OCI-LY7 (cell line): Measurements from ENCODE around the gene GZF1. TPM values are rescaled to one million over a fixed set of nuclear protein-coding genes. Genes with fewer than 3 reads are reported as not detected.
A peak's percentile ranks its signal among the peaks of the same experiment; 100 is the strongest.

ENCODE experiments used
- BruUV-seq: library from RNA; stranded (reverse); fragments of 400-500 nt; replicated peaks from 2 replicates; lab custom pipeline; 2021; lab: Mats Ljungman, UMichigan
- CTCF ChIA-PET: fragments of 300-600 bp; sonication (Branson Sonifier 250); formaldehyde crosslinking; loops from one replicate; lab custom pipeline; 2022; ENCODE audit warnings: antibody characterized with exemption; ENCODE audit not compliant: unreplicated experiment; lab: Charles Lee
- POLR2A ChIA-PET: fragments of 300-600 bp; sonication (Branson Sonifier 250); formaldehyde crosslinking; loops from one replicate; lab custom pipeline; 2022; ENCODE audit warnings: antibody characterized with exemption; lab: Charles Lee
- DNase-seq: peaks from one replicate; pipeline ENCODE4 v3.0.0-alpha.2; 2015; ENCODE audit warnings: low spot score
- H2AFZ ChIP-seq: fragments of 200-600 bp; sonication (generic), shearing (Covaris generic); 2 replicates; pipeline ENCODE4 v1.6.1; 2014; ENCODE audit warnings: mild to moderate bottlenecking, antibody characterized with exemption, low read length, moderate library complexity
- H3K27ac ChIP-seq: fragments of 200-600 bp; sonication (generic); 2 replicates; pipeline ENCODE4 v1.5.1; 2014; ENCODE audit warnings: mixed run types, low read depth, mild to moderate bottlenecking, moderate library complexity, low read length, inconsistent platforms; ENCODE audit not compliant: poor library complexity, severe bottlenecking
- H3K36me3 ChIP-seq: fragments of 200-600 bp; sonication (generic); 2 replicates; pipeline ENCODE4 v1.6.1; 2014; ENCODE audit warnings: mild to moderate bottlenecking, antibody characterized with exemption, low read length, moderate library complexity, mixed read lengths; ENCODE audit not compliant: insufficient read depth
- H3K4me1 ChIP-seq: fragments of 200-600 bp; sonication (generic); 2 replicates; pipeline ENCODE4 v1.5.1; 2014; ENCODE audit warnings: mild to moderate bottlenecking, low read length; ENCODE audit not compliant: insufficient read depth, poor library complexity, severe bottlenecking
- H3K4me2 ChIP-seq: fragments of 200-600 bp; sonication (generic); 2 replicates; pipeline ENCODE4 v1.6.1; 2014; ENCODE audit warnings: mild to moderate bottlenecking, low read length
- H3K4me3 ChIP-seq: fragments of 200-600 bp; sonication (generic); 2 replicates; pipeline ENCODE4 v1.5.1; 2014; ENCODE audit warnings: mild to moderate bottlenecking, low read depth, low read length; ENCODE audit not compliant: poor library complexity, severe bottlenecking
- H3K79me2 ChIP-seq: fragments of 200-600 bp; sonication (generic); 2 replicates; pipeline ENCODE4 v1.6.1; 2016; ENCODE audit warnings: low read depth, mild to moderate bottlenecking, low read length, moderate library complexity, mixed read lengths; ENCODE audit not compliant: insufficient read depth
- H3K9me2 ChIP-seq: fragments of 200-600 bp; sonication (generic); 2 replicates; pipeline ENCODE4 v1.6.1; 2016; ENCODE audit warnings: mild to moderate bottlenecking, low read length, mixed read lengths; ENCODE audit not compliant: insufficient read depth
- H3K9me3 ChIP-seq: fragments of 200-600 bp; sonication (generic); 2 replicates; pipeline ENCODE4 v1.6.1; 2014; ENCODE audit warnings: mild to moderate bottlenecking, mixed run types, low read length, mixed read lengths
- H4K20me1 ChIP-seq: fragments of 200-600 bp; sonication (generic); 2 replicates; pipeline ENCODE4 v1.6.1; 2014; ENCODE audit warnings: mild to moderate bottlenecking, antibody characterized with exemption, low read length, moderate library complexity, mixed read lengths; ENCODE audit not compliant: insufficient read depth
- EZH2phosphoT487 ChIP-seq: fragments of 200-600 bp; sonication (generic); IDR thresholded peaks from 2 replicates; pipeline ENCODE4 v1.6.1; 2018; ENCODE audit warnings: low read depth, borderline replicate concordance, mild to moderate bottlenecking, mixed run types, antibody characterized with exemption, low read length, moderate library complexity, mixed read lengths
- intact Hi-C: fragments of 100-400 bp; cut with micrococcal nuclease; formaldehyde crosslinking; loops from one replicate; pipeline ENCODE4 v1.10.0; 2022; ENCODE audit not compliant: unreplicated experiment
- total RNA-seq, 2 experiments: library from RNA; depleted of rRNA in 1 of 2; stranded (reverse); fragments of >200 nt in 1 of 2; shearing (Covaris generic) in 1 of 2; gene quantifications; 2 replicates each; pipeline ENCODE4 v1.2.3, GENCODE V29; 2014 to 2022
- TF ChIP-seq, protein P1 (sequence below): fragments of 200-600 bp; sonication (generic); conservative IDR thresholded peaks from 2 replicates; pipeline ENCODE4 v1.5.1; 2014; ENCODE audit warnings: mild to moderate bottlenecking, antibody characterized with exemption, low read length, moderate library complexity, mixed read lengths

The GZF1 gene
- total RNA-seq, 2 experiments from 2014 or later = 17.1 to 17.7 TPM

DNA sequence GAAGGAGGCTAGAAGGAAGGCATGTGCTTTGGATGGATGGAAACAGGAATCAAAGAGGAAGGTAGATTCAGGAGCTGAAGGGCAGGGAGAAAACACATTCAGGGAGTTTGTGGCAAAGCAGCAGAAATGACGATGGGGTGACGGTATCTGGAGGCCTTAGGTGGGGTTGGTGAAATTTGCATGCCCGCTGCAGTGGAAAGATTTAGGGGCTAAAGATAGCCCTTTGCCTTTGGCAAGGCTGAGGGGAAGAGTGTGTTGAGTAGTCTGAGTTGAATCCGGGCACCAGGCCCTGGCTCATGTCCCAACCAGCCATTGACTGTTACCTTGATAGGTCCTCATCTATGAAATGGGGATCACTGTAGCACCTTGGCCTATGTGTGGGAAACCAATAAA lies 1.3 kb downstream of the GZF1 start:
- BruUV-seq = no TSS peak
- Histone ChIP-seq H3K4me2 (peak overlapping the region; percentile 98), H2AFZ (no peak overlapping the region), H3K27ac (peak overlapping the region; percentile 44), H3K4me3 (peak overlapping the region; percentile 85), H3K36me3 (peaks cover 42% of the 10 kb centered on the region), H4K20me1 (peaks cover 20% of the 10 kb centered on the region), H3K4me1 (peaks cover 52% of the 10 kb centered on the region), H3K9me3 (no peaks in the 10 kb centered on the region), H3K79me2 (peaks cover 54% of the 10 kb centered on the region), H3K9me2 (no peaks in the 10 kb centered on the region)
- intact Hi-C loops = loop anchor here (5.0 kb wide), 1 partner anchor 59 kb away; the partner anchor contains the start of gene NAPB
- POLR2A ChIA-PET = interaction anchor here (0.9 kb wide), 1 partner anchor 48 kb away, joined by 3 read pairs; no protein-coding TSS in a partner anchor
- DNase-seq = peak; percentile 44
- TF ChIP-seq EZH2phosphoT487 = no peak
- TF ChIP-seq, protein P1, sequence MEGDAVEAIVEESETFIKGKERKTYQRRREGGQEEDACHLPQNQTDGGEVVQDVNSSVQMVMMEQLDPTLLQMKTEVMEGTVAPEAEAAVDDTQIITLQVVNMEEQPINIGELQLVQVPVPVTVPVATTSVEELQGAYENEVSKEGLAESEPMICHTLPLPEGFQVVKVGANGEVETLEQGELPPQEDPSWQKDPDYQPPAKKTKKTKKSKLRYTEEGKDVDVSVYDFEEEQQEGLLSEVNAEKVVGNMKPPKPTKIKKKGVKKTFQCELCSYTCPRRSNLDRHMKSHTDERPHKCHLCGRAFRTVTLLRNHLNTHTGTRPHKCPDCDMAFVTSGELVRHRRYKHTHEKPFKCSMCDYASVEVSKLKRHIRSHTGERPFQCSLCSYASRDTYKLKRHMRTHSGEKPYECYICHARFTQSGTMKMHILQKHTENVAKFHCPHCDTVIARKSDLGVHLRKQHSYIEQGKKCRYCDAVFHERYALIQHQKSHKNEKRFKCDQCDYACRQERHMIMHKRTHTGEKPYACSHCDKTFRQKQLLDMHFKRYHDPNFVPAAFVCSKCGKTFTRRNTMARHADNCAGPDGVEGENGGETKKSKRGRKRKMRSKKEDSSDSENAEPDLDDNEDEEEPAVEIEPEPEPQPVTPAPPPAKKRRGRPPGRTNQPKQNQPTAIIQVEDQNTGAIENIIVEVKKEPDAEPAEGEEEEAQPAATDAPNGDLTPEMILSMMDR = 0 out of 2 replicates have a peak, but pooled peaks have one; percentile 1
- CTCF ChIA-PET = no interaction called here

DNA sequence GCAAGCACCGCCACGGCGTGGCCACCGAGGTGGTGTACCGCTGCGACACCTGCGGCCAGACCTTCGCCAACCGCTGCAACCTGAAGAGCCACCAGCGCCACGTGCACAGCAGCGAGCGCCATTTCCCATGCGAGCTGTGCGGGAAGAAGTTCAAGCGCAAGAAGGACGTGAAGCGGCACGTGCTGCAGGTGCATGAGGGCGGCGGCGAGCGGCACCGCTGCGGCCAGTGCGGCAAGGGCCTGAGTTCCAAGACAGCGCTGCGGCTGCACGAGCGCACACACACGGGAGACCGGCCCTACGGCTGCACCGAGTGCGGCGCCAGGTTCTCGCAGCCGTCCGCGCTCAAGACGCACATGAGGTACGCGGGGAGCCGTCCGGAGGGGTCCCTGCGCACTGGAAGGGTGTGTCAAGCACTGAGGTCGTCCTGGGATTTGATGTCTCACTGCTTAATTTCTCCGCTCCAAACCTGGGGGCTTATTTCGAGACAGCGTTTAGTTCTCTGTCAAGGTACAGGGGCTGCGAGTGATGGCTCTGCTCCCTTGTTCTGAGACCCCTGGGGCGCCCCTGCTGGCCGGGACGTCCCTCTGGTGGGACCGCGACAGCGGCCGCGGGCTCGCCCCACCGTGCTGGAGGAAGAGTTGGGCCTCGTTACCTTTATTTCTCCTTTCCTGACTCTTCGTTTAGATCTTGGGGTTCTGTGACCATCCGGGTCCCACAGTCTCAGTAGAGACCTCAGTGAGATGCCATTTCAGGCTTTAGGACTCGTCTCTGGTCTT lies 3.6 kb downstream of the GZF1 start:
- Histone ChIP-seq H3K4me1 (peaks cover 39% of the 10 kb centered on the region), H3K9me3 (no peaks in the 10 kb centered on the region), H3K27ac (no peak overlapping the region), H3K4me2 (peak overlapping the region; percentile 51; the same call in 1 of the 2 replicates), H4K20me1 (peaks cover 20% of the 10 kb centered on the region), H2AFZ (no peak overlapping the region), H3K9me2 (no peaks in the 10 kb centered on the region), H3K79me2 (peaks cover 55% of the 10 kb centered on the region), H3K4me3 (no peak overlapping the region), H3K36me3 (peaks cover 65% of the 10 kb centered on the region)
- TF ChIP-seq, protein P1 = no peak
- no peak for TF ChIP-seq EZH2phosphoT487
- intact Hi-C loops = no loop called here
- DNase-seq = no peak
- CTCF ChIA-PET = no interaction called here
- BruUV-seq = no TSS peak
- POLR2A ChIA-PET = interaction anchor here (1.3 to 1.6 kb wide), 2 partner anchors 8 to 16 kb away, joined by 3 to 4 read pairs; no protein-coding TSS in a partner anchor

DNA sequence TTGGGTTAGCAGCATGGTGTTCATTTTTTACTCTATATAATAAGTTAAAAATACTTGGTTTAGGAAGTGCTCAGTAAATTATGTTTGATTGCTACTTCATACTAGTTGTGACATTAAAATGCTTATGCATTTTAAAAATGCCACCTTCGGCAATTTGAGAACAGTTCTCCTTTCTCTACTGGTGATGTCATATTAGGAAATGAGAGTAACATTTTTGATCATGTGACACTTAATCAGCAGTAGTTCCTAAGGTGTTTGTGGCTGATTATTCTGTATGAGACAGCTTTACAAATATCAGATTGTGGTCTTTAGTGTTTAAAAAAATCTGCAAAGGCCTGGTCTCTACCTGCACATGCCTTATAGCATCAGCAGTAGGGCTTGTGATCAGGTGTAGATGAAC lies 4.4 kb downstream of the GZF1 start:
- DNase-seq = peak; percentile 8
- H3K27ac ChIP-seq = no peak overlapping the region
- H4K20me1 ChIP-seq = peaks cover 20% of the 10 kb centered on the region
- ChIA-PET CTCF (no interaction called here), POLR2A (interaction anchor here (1.3 to 1.6 kb wide), 2 partner anchors 8 to 15 kb away, joined by 3 to 4 read pairs; no protein-coding TSS in a partner anchor)
- no peaks in the 10 kb centered on the region for H3K9me3 ChIP-seq
- no TSS peak for BruUV-seq
- H3K4me1 ChIP-seq = peaks cover 33% of the 10 kb centered on the region
- H3K36me3 ChIP-seq = peaks cover 73% of the 10 kb centered on the region
- H3K79me2 ChIP-seq = peaks cover 55% of the 10 kb centered on the region
- H2AFZ ChIP-seq = no peak overlapping the region
- H3K4me2 ChIP-seq = peak overlapping the region; percentile 51
- no peaks in the 10 kb centered on the region for H3K9me2 ChIP-seq
- no peak overlapping the region for H3K4me3 ChIP-seq
- intact Hi-C loops = no loop called here
- TF ChIP-seq, protein P1 = no peak
- no peak for TF ChIP-seq EZH2phosphoT487
